K562 (cell line): ENCODE measurements around the gene MDK. TPM values are rescaled to one million over a fixed set of nuclear protein-coding genes. Genes with fewer than 3 reads are reported as not detected.
A peak's percentile ranks its signal among the peaks of the same experiment; 100 is the strongest.

Experiments used
- BCOR ChIP-seq: fragments of 450-650 bp; IDR thresholded peaks from 2 replicates; pipeline ENCODE4 v1.6.1; 2016
- CREM ChIP-seq: IDR thresholded peaks from 2 replicates; pipeline ENCODE4 v1.6.1; 2014; ENCODE audit warnings: antibody characterized with exemption, low read depth
- ELF2 ChIP-seq: fragments of 250-450 bp; sonication (Bioruptor Pico); IDR thresholded peaks from 2 replicates; pipeline ENCODE4 v1.5.0; 2021; ENCODE audit warnings: mild to moderate bottlenecking
- ETV1 ChIP-seq: fragments of 450-650 bp; conservative IDR thresholded peaks from 2 replicates; pipeline ENCODE4 v1.6.1; 2016; ENCODE audit warnings: missing genetic modification characterization, control low read depth, low read depth, missing compliant biosample characterization
- GABPB1 ChIP-seq: sonication (generic); formaldehyde crosslinking; IDR thresholded peaks from 2 replicates; pipeline ENCODE4 v1.8.0; 2022; ENCODE audit warnings: mild to moderate bottlenecking, missing genetic modification reagents
- HMG20A ChIP-seq: fragments of 450-650 bp; formaldehyde crosslinking; conservative IDR thresholded peaks from 2 replicates; pipeline ENCODE4 v1.4.0; 2020; ENCODE audit warnings: mild to moderate bottlenecking, mixed read lengths
- IFI16 ChIP-seq: fragments of 250-450 bp; sonication (Bioruptor Pico); IDR thresholded peaks from 2 replicates; pipeline ENCODE4 v2.1.2; 2022; ENCODE audit warnings: mild to moderate bottlenecking, inconsistent platforms
- NR2C2 ChIP-seq, 2 experiments: fragments of 200-800 bp in 1 of 2; sonication (Bioruptor generic) in 1 of 2; sonication (generic) in 1 of 2; formaldehyde crosslinking in 1 of 2; IDR thresholded peaks; 2 replicates each; pipeline versions ENCODE4 v1.6.1 to v1.8.0; 2016 to 2022; ENCODE audit warnings: mild to moderate bottlenecking in 1 of 2, missing compliant biosample characterization in 1 of 2, missing genetic modification characterization in 1 of 2, missing genetic modification reagents in 1 of 2
- PRPF4 ChIP-seq: fragments of 200-400 bp; formaldehyde crosslinking; IDR thresholded peaks from one replicate; pipeline ENCODE4 v1.6.1; 2017; ENCODE audit warnings: low read length, low read depth, mild to moderate bottlenecking; ENCODE audit not compliant: insufficient read depth, poor library complexity, severe bottlenecking
- RCOR1 ChIP-seq, 2 experiments: IDR thresholded peaks; 2 replicates each; pipeline ENCODE4 v1.6.1; 2012; ENCODE audit warnings: low read depth in 2 of 2, low read length in 2 of 2, borderline replicate concordance in 1 of 2, improper control_type of control experiment in 1 of 2
- SNAPC5 ChIP-seq: fragments of 250-450 bp; sonication (Bioruptor Pico); IDR thresholded peaks from 2 replicates; pipeline ENCODE4 v1.8.0; 2021; ENCODE audit warnings: moderate library complexity, mild to moderate bottlenecking, inconsistent platforms
- TAF7 ChIP-seq: fragments of 450-650 bp; IDR thresholded peaks from 2 replicates; pipeline ENCODE4 v1.6.1; 2016; ENCODE audit warnings: missing genetic modification characterization, missing compliant biosample characterization
- TGIF2 ChIP-seq: sonication (generic); formaldehyde crosslinking; IDR thresholded peaks from 2 replicates; pipeline ENCODE4 v1.8.1; 2022; ENCODE audit warnings: mild to moderate bottlenecking, missing genetic modification reagents, moderate library complexity
- TSC22D4 ChIP-seq: fragments of 450-650 bp; IDR thresholded peaks from 2 replicates; pipeline ENCODE4 v1.6.1; 2016; ENCODE audit warnings: missing genetic modification characterization, missing biosample characterization, control low read depth
- ZBTB7A ChIP-seq: IDR thresholded peaks from 2 replicates; pipeline ENCODE4 v1.6.1; 2011; ENCODE audit warnings: low read depth, mild to moderate bottlenecking, low read length, moderate library complexity, borderline replicate concordance; ENCODE audit not compliant: control insufficient read depth
- ZNF146 ChIP-seq: IDR thresholded peaks from one replicate; pipeline ENCODE4 v1.6.1; 2018; ENCODE audit warnings: missing compliant biosample characterization; ENCODE audit not compliant: unreplicated experiment
- ZNF444 ChIP-seq: fragments of 250-450 bp; sonication (Bioruptor Pico); IDR thresholded peaks from 2 replicates; pipeline ENCODE4 v1.4.0; 2020; ENCODE audit warnings: mild to moderate bottlenecking, moderate library complexity
- polyA plus RNA-seq, 8 experiments: library from polyadenylated mRNA; depleted of rRNA in 4 of 8; stranded (reverse) in 5 of 8; unstranded in 3 of 8; fragments of >200 nt; fragmentation: Nextera tagmentation in 2 of 8; fragmentation: Illumina TruSeq in 1 of 8; extraction: Ambion mirVana in 2 of 8; extraction: Trizol in 1 of 8; gene quantifications; 2 replicates each; pipeline versions ENCODE4 v1.2.1 to v1.2.3, GENCODE V29; 2011 to 2014; ENCODE audit warnings: inconsistent platforms in 1 of 8, missing spikeins in 1 of 8
- total RNA-seq, 7 experiments: library from RNA; depleted of rRNA in 6 of 7; stranded (reverse); fragments of >200 nt in 6 of 7; fragmentation: Illumina TruSeq in 2 of 7; extraction: Trizol in 2 of 7; gene quantifications; 2 replicates each; pipeline versions ENCODE4 v1.2.1 to v1.2.3, GENCODE V29; 2011 to 2021; ENCODE audit warnings: low replicate concordance in 1 of 7
- TF ChIP-seq, protein P1 (sequence below): sonication (generic); formaldehyde crosslinking; IDR thresholded peaks from 2 replicates; pipeline ENCODE4 v1.8.1; 2023; ENCODE audit warnings: missing genetic modification reagents, mild to moderate bottlenecking, borderline replicate concordance

The MDK gene
- total and polyA plus RNA-seq, 9 of the 15 experiments (the other 6 are each of a cell fraction or from before 2014, with no cell fraction given): 20.7 to 700 (median 350) TPM

- TF ChIP-seq RCOR1 (IDR thresholded peaks at IDR 0.05; ENCODE audit: borderline replicate concordance in 1 of 2, low read depth in 2 of 2, low read length in 2 of 2) (peak in 1 of 2 experiments; percentile 96; a peak in 2 of 4 replicates), ZBTB7A (no peak), TGIF2 (CRISPR knock-in tag) (no peak), SNAPC5 (no peak), BCOR (no peak), NR2C2 (CRISPR knock-in tag; IDR thresholded peaks at IDR 0.05) (no peak), NR2C2 (tag; IDR thresholded peaks at IDR 0.05) (peak; percentile 55; the same call in 1 of the 2 replicates), ETV1 (tag) (no peak), TAF7 (tag) (no peak), ZNF444 (no peak), ELF2 (CRISPR knock-in tag) (no peak), PRPF4 (no peak), ZNF146 (CRISPR knock-in tag) (no peak), TSC22D4 (tag) (no peak), GABPB1 (no peak), HMG20A (CRISPR knock-in tag) (no peak), IFI16 (CRISPR knock-in tag) (no peak), CREM (peak; percentile 80)
- TF ChIP-seq, protein P1, sequence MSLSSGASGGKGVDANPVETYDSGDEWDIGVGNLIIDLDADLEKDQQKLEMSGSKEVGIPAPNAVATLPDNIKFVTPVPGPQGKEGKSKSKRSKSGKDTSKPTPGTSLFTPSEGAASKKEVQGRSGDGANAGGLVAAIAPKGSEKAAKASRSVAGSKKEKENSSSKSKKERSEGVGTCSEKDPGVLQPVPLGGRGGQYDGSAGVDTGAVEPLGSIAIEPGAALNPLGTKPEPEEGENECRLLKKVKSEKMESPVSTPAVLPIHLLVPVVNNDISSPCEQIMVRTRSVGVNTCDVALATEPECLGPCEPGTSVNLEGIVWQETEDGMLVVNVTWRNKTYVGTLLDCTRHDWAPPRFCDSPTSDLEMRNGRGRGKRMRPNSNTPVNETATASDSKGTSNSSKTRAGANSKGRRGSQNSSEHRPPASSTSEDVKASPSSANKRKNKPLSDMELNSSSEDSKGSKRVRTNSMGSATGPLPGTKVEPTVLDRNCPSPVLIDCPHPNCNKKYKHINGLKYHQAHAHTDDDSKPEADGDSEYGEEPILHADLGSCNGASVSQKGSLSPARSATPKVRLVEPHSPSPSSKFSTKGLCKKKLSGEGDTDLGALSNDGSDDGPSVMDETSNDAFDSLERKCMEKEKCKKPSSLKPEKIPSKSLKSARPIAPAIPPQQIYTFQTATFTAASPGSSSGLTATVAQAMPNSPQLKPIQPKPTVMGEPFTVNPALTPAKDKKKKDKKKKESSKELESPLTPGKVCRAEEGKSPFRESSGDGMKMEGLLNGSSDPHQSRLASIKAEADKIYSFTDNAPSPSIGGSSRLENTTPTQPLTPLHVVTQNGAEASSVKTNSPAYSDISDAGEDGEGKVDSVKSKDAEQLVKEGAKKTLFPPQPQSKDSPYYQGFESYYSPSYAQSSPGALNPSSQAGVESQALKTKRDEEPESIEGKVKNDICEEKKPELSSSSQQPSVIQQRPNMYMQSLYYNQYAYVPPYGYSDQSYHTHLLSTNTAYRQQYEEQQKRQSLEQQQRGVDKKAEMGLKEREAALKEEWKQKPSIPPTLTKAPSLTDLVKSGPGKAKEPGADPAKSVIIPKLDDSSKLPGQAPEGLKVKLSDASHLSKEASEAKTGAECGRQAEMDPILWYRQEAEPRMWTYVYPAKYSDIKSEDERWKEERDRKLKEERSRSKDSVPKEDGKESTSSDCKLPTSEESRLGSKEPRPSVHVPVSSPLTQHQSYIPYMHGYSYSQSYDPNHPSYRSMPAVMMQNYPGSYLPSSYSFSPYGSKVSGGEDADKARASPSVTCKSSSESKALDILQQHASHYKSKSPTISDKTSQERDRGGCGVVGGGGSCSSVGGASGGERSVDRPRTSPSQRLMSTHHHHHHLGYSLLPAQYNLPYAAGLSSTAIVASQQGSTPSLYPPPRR: 0 out of 2 replicates have a peak, but pooled peaks have one; percentile 51
Observed at GRCh38 chr11:46336563-46337180, 44.8 kb upstream of the MDK start (continued).
